Central memory CD8-positive, alpha-beta T cell (primary cell): ENCODE data around the gene TAS2R60.
"Not testable (repeated sequence)": the region's sequence is repeated elsewhere in the genome, so short reads cannot be mapped to it uniquely, and the experiment has no call there.

Experiments used
- ATAC-seq: fragments of 150-1000 bp; cut with Tn5 transposase; replicated peaks from 2 replicates; pipeline ENCODE4 v1.10.0; 2022; ENCODE audit warnings: mild to moderate bottlenecking, moderate FRiP score, moderate number of reproducible peaks; ENCODE audit not compliant: poor library complexity, severe bottlenecking; ENCODE audit errors: extremely low read depth
- DNase-seq, 2 donors: peaks; one replicate each; pipeline ENCODE4 v3.0.0; 2021; ENCODE audit warnings: low spot score in 2 of 2
- H3K27ac Mint-ChIP-seq: one replicate; pipeline ENCODE4 v1.8.0; 2022; ENCODE audit warnings: low read depth, mild to moderate bottlenecking, moderate library complexity, mixed read lengths
- H3K27me3 Mint-ChIP-seq: one replicate; pipeline ENCODE4 v1.8.0; 2022; ENCODE audit warnings: mixed read lengths
- H3K36me3 Mint-ChIP-seq: one replicate; pipeline ENCODE4 v1.8.0; 2022; ENCODE audit warnings: mild to moderate bottlenecking, moderate library complexity, mixed read lengths; ENCODE audit not compliant: insufficient read depth
- H3K4me1 Mint-ChIP-seq: one replicate; pipeline ENCODE4 v1.8.0; 2022; ENCODE audit warnings: mixed read lengths
- H3K4me3 Mint-ChIP-seq: one replicate; pipeline ENCODE4 v1.8.0; 2022; ENCODE audit warnings: mild to moderate bottlenecking, moderate library complexity, mixed read lengths
- H3K9me3 Mint-ChIP-seq: one replicate; pipeline ENCODE4 v1.8.0; 2022; ENCODE audit warnings: mixed read lengths

Gene TAS2R60

GRCh38 chr7:143443153-143443552, at the start of gene TAS2R60:
TSS of gene TAS2R60 (plus strand) at chr7:143443453. CDS start at chr7:143443453, 0 bp downstream.
- H3K9me3 Mint-ChIP-seq, result no peaks in the 10 kb centered on the region
- peaks cover 2% of the 10 kb centered on the region for H3K36me3 Mint-ChIP-seq
- H3K4me1 Mint-ChIP-seq, result peaks cover 5% of the 10 kb centered on the region
- no peak within 1 kb of the TSS for H3K27ac Mint-ChIP-seq
- DNase-seq, result no peak
- no peak within 1 kb of the TSS for H3K4me3 Mint-ChIP-seq
- no peak for ATAC-seq
- H3K27me3 Mint-ChIP-seq, result peaks cover 9% of the 10 kb centered on the region

GRCh38 chr7:143394068-143394467, 49.2 kb upstream of the TAS2R60 start:
- Mint-ChIP-seq H3K4me3 (no peak overlapping the region), H3K27ac (no peak overlapping the region), H3K9me3 (no peaks in the 10 kb centered on the region), H3K27me3 (no peaks in the 10 kb centered on the region), H3K36me3 (peaks cover 18% of the 10 kb centered on the region), H3K4me1 (peaks cover 13% of the 10 kb centered on the region)
- DNase-seq (no peak), ATAC-seq (no peak)

- Mint-ChIP-seq H3K27me3 (no peaks in the 10 kb centered on the region), H3K4me3 (no peak overlapping the region), H3K4me1 (peaks cover 13% of the 10 kb centered on the region), H3K36me3 (peaks cover 15% of the 10 kb centered on the region), H3K27ac (peak overlapping the region; percentile 5), H3K9me3 (no peaks in the 10 kb centered on the region)
- DNase-seq (no peak), ATAC-seq (no peak)
Observed at GRCh38 chr7:143394777-143395176, 48.5 kb upstream of the TAS2R60 start.

- Mint-ChIP-seq H3K4me1 (peaks cover 13% of the 10 kb centered on the region), H3K27ac (peak overlapping the region; percentile 5), H3K9me3 (no peaks in the 10 kb centered on the region), H3K4me3 (no peak overlapping the region), H3K36me3 (peaks cover 15% of the 10 kb centered on the region), H3K27me3 (no peaks in the 10 kb centered on the region)
- ATAC-seq (no peak), DNase-seq (no peak)
Observed at GRCh38 chr7:143395187-143396149, 47.8 kb upstream of the TAS2R60 start.

- H3K9me3 Mint-ChIP-seq, result no peaks in the 10 kb centered on the region
- ATAC-seq (no peak), DNase-seq (no peak)
- H3K4me3 Mint-ChIP-seq, result no peak overlapping the region
- peaks cover 13% of the 10 kb centered on the region for H3K4me1 Mint-ChIP-seq
- H3K27me3 Mint-ChIP-seq, result no peaks in the 10 kb centered on the region
- H3K27ac Mint-ChIP-seq, result no peak overlapping the region
- peaks cover 11% of the 10 kb centered on the region for H3K36me3 Mint-ChIP-seq
Observed at GRCh38 chr7:143396182-143396581, 47.1 kb upstream of the TAS2R60 start.

- peaks cover 9% of the 10 kb centered on the region for H3K36me3 Mint-ChIP-seq
- H3K27ac Mint-ChIP-seq, result no peak overlapping the region
- ATAC-seq (no peak), DNase-seq (no peak)
- peaks cover 13% of the 10 kb centered on the region for H3K4me1 Mint-ChIP-seq
- no peaks in the 10 kb centered on the region for H3K27me3 Mint-ChIP-seq
- no peaks in the 10 kb centered on the region for H3K9me3 Mint-ChIP-seq
- H3K4me3 Mint-ChIP-seq, result no peak overlapping the region
Observed at GRCh38 chr7:143396625-143397556, 46.4 kb upstream of the TAS2R60 start.

GRCh38 chr7:143397710-143398530, 45.3 kb upstream of the TAS2R60 start:
- Mint-ChIP-seq H3K36me3 (peaks cover 7% of the 10 kb centered on the region), H3K4me3 (no peak overlapping the region), H3K27me3 (no peaks in the 10 kb centered on the region), H3K4me1 (peaks cover 13% of the 10 kb centered on the region), H3K27ac (no peak overlapping the region), H3K9me3 (no peaks in the 10 kb centered on the region)
- no peak for DNase-seq
- ATAC-seq, result no peak

GRCh38 chr7:143398616-143399015, 44.6 kb upstream of the TAS2R60 start:
- peaks cover 7% of the 10 kb centered on the region for H3K36me3 Mint-ChIP-seq
- H3K27ac Mint-ChIP-seq, result no peak overlapping the region
- no peak for DNase-seq
- ATAC-seq, result no peak
- H3K27me3 Mint-ChIP-seq, result no peaks in the 10 kb centered on the region
- peaks cover 11% of the 10 kb centered on the region for H3K4me1 Mint-ChIP-seq
- no peaks in the 10 kb centered on the region for H3K9me3 Mint-ChIP-seq
- no peak overlapping the region for H3K4me3 Mint-ChIP-seq

- H3K27ac Mint-ChIP-seq, result no peak overlapping the region
- H3K4me3 Mint-ChIP-seq, result no peak overlapping the region
- H3K36me3 Mint-ChIP-seq, result peaks cover 6% of the 10 kb centered on the region
- no peaks in the 10 kb centered on the region for H3K27me3 Mint-ChIP-seq
- DNase-seq, result no peak
- peaks cover 6% of the 10 kb centered on the region for H3K4me1 Mint-ChIP-seq
- no peaks in the 10 kb centered on the region for H3K9me3 Mint-ChIP-seq
- ATAC-seq, result no peak
Observed at GRCh38 chr7:143399151-143399550, 44.1 kb upstream of the TAS2R60 start.

GRCh38 chr7:143399642-143400041, 43.6 kb upstream of the TAS2R60 start:
- peaks cover 6% of the 10 kb centered on the region for H3K4me1 Mint-ChIP-seq
- H3K9me3 Mint-ChIP-seq, result no peaks in the 10 kb centered on the region
- H3K4me3 Mint-ChIP-seq, result no peak overlapping the region
- H3K36me3 Mint-ChIP-seq, result peaks cover 6% of the 10 kb centered on the region
- H3K27me3 Mint-ChIP-seq, result no peaks in the 10 kb centered on the region
- no peak overlapping the region for H3K27ac Mint-ChIP-seq
- DNase-seq, result no peak
- ATAC-seq, result no peak

- Mint-ChIP-seq H3K4me3 (no peak overlapping the region), H3K27me3 (no peaks in the 10 kb centered on the region), H3K36me3 (peaks cover 8% of the 10 kb centered on the region), H3K9me3 (no peaks in the 10 kb centered on the region), H3K4me1 (peaks cover 10% of the 10 kb centered on the region), H3K27ac (no peak overlapping the region)
- no peak for DNase-seq
- no peak for ATAC-seq
Observed at GRCh38 chr7:143401265-143401664, 42.0 kb upstream of the TAS2R60 start.

GRCh38 chr7:143402233-143402632, 41.0 kb upstream of the TAS2R60 start:
- DNase-seq, H3K36me3 Mint-ChIP-seq, H3K9me3 Mint-ChIP-seq, ATAC-seq, H3K4me3 Mint-ChIP-seq, H3K27me3 Mint-ChIP-seq: not testable (repeated sequence)
- peak overlapping the region; percentile 44 for H3K27ac Mint-ChIP-seq
- H3K4me1 Mint-ChIP-seq, result peaks cover 17% of the 10 kb centered on the region
